Glutamatergic neuron (in vitro differentiated cells): ENCODE data around the gene NPFF. TPM values are rescaled to one million over a fixed set of nuclear protein-coding genes. Genes with fewer than 3 reads are reported as not detected.

ENCODE experiments used
- DNase-seq: peaks from one replicate; pipeline ENCODE4 v3.0.0; 2022
- H3K27ac Mint-ChIP-seq: one replicate; pipeline ENCODE4 v1.8.0; 2020; ENCODE audit warnings: mild to moderate bottlenecking, mixed read lengths, inconsistent platforms; ENCODE audit not compliant: unreplicated experiment
- H3K27me3 Mint-ChIP-seq: one replicate; pipeline ENCODE4 v1.8.0; 2020; ENCODE audit warnings: mild to moderate bottlenecking, moderate library complexity, mixed read lengths, inconsistent platforms; ENCODE audit not compliant: unreplicated experiment
- H3K36me3 Mint-ChIP-seq: one replicate; pipeline ENCODE4 v1.8.0; 2020; ENCODE audit warnings: mild to moderate bottlenecking, mixed read lengths, inconsistent platforms; ENCODE audit not compliant: unreplicated experiment
- H3K4me1 Mint-ChIP-seq: one replicate; pipeline ENCODE4 v1.8.0; 2020; ENCODE audit warnings: mild to moderate bottlenecking, low read depth, mixed read lengths, inconsistent platforms; ENCODE audit not compliant: unreplicated experiment
- H3K4me3 Mint-ChIP-seq: one replicate; pipeline ENCODE4 v1.8.0; 2020; ENCODE audit warnings: mild to moderate bottlenecking, mixed read lengths, inconsistent platforms; ENCODE audit not compliant: unreplicated experiment
- H3K9me3 Mint-ChIP-seq: one replicate; pipeline ENCODE4 v1.8.0; 2020; ENCODE audit warnings: mild to moderate bottlenecking, moderate library complexity, mixed read lengths, inconsistent platforms; ENCODE audit not compliant: unreplicated experiment
- total RNA-seq: library from RNA; stranded (reverse); fragmentation: NEBNext Ultra II Directional; extraction: Animal tissue kit (Norgen Biotek cat#: 25700); gene quantifications from one replicate; pipeline ENCODE4 v1.2.1, GENCODE V29; 2021; ENCODE audit not compliant: unreplicated experiment
- TF ChIP-seq, protein P1 (sequence below): fragments of 200-600 bp; sonication (generic); IDR thresholded peaks from one replicate; pipeline ENCODE4 v1.5.0; 2021; ENCODE audit not compliant: partially characterized antibody, unreplicated experiment

The NPFF gene
- total RNA-seq, 1 donor from 2014 or later, result not detected

DNA sequence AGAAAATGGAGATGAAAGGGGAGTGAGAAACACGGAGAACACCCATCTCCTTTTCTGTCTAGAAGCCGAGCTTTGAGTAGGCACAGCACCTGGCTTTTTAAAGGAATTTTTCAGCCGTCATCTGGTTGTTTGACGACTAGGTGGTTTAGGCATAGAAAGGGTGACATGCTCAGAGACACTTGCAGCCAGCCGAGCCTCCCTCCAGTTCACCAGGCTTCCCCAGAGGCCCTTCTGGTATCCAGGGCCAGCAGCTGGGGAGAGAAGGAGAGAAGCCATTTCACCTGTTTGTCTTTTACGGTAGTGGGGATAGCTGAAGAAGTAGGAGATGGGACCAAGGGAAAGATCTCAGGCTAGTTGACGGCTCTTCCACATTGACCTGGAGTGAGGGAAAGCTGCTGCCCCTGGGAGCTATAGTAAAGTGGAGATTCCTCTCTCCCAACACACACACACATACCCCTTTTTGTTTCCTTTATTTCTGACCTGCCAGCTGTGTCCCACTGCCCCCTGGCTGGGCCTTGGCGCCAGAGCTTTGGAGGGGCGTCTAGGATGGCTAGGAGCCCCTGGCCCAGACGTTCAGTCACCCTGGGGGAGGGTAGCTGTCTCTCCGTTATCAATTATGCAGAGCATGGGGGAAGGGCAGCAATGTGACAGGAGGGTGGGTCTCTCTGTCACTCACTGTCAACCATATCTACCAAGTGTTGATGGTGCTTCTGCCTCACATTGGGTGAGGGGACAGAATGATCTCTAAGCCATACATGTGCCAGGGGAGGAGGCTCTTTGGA lies 13.5 kb downstream of the NPFF start:
- peaks cover 20% of the 10 kb centered on the region for H3K27me3 Mint-ChIP-seq
- TF ChIP-seq, protein P1, sequence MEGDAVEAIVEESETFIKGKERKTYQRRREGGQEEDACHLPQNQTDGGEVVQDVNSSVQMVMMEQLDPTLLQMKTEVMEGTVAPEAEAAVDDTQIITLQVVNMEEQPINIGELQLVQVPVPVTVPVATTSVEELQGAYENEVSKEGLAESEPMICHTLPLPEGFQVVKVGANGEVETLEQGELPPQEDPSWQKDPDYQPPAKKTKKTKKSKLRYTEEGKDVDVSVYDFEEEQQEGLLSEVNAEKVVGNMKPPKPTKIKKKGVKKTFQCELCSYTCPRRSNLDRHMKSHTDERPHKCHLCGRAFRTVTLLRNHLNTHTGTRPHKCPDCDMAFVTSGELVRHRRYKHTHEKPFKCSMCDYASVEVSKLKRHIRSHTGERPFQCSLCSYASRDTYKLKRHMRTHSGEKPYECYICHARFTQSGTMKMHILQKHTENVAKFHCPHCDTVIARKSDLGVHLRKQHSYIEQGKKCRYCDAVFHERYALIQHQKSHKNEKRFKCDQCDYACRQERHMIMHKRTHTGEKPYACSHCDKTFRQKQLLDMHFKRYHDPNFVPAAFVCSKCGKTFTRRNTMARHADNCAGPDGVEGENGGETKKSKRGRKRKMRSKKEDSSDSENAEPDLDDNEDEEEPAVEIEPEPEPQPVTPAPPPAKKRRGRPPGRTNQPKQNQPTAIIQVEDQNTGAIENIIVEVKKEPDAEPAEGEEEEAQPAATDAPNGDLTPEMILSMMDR, result no peak
- H3K4me1 Mint-ChIP-seq, result peaks cover 42% of the 10 kb centered on the region
- peak overlapping the region; percentile 99 for H3K27ac Mint-ChIP-seq
- peak overlapping the region; percentile 97 for H3K4me3 Mint-ChIP-seq
- peak; percentile 69 for DNase-seq
- H3K9me3 Mint-ChIP-seq, result peaks cover 20% of the 10 kb centered on the region
- H3K36me3 Mint-ChIP-seq, result no peaks in the 10 kb centered on the region

DNA sequence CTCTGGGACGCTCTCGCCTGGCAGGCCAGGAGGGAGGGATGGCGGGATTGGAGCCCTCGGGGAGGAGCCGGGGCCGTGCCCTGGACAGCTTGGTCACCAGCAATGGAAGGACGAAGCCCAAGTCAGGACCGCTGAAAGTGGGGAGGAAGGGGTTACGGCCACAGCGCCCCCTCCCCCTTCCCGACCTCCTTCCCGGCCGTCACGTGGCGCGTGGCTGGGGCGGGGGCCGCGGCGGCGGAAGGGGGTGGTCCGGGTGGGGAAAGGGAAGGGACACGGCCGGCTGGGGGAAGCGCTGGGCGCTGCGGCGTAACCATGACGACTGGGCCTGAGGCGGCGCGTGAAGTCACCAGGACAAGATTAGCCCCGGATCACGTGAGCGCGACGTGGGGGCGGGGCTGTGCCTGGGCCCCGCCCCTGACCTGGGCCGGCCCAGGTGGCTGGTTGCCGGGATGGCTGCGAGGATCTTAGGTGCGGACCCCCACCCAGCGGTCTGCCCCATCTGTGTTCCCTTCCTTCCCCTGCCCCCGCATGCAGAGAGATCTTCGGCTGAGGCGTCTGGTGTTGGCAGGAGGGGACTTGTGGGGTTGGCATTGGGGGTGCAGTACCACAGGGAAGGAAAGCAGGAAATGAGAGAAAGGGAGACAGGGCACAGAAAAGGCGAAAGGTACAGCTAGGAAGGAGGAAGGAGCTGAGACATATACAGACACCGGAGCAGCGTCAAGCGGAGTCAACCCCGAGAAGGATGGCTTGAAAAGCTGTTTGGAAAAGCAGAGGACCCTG lies 14.3 kb downstream of the NPFF start:
- Mint-ChIP-seq H3K27me3 (peaks cover 13% of the 10 kb centered on the region), H3K36me3 (no peaks in the 10 kb centered on the region), H3K9me3 (peaks cover 14% of the 10 kb centered on the region), H3K4me3 (peak overlapping the region; percentile 97), H3K4me1 (peaks cover 35% of the 10 kb centered on the region), H3K27ac (peak overlapping the region; percentile 99)
- DNase-seq, result peak; percentile 95
- TF ChIP-seq, protein P1, result no peak

DNA sequence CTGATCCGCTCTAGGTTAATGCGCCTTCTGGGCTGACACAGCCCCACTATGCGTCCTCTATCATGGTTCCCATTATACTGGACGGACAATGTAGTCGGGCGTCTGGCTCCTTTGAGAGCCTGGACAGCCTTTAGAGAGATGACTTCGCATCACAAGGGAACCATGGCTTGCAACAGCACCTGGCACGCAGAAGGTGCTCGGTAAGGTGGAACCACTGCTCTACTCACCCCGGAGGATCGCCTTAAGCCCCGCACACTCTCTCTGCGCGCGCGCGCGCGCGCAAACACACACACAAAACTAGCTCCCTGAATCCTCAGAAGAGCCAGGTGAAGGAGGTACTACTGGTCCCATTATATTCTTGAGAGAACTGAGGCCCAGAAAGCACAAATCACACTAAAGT lies 15.1 kb downstream of the NPFF start:
- TF ChIP-seq, protein P1, result no peak
- peaks cover 12% of the 10 kb centered on the region for H3K27me3 Mint-ChIP-seq
- H3K4me1 Mint-ChIP-seq, result peaks cover 32% of the 10 kb centered on the region
- H3K9me3 Mint-ChIP-seq, result peaks cover 11% of the 10 kb centered on the region
- H3K36me3 Mint-ChIP-seq, result no peaks in the 10 kb centered on the region
- peak overlapping the region; percentile 99 for H3K27ac Mint-ChIP-seq
- peak overlapping the region; percentile 97 for H3K4me3 Mint-ChIP-seq
- DNase-seq, result no peak

DNA sequence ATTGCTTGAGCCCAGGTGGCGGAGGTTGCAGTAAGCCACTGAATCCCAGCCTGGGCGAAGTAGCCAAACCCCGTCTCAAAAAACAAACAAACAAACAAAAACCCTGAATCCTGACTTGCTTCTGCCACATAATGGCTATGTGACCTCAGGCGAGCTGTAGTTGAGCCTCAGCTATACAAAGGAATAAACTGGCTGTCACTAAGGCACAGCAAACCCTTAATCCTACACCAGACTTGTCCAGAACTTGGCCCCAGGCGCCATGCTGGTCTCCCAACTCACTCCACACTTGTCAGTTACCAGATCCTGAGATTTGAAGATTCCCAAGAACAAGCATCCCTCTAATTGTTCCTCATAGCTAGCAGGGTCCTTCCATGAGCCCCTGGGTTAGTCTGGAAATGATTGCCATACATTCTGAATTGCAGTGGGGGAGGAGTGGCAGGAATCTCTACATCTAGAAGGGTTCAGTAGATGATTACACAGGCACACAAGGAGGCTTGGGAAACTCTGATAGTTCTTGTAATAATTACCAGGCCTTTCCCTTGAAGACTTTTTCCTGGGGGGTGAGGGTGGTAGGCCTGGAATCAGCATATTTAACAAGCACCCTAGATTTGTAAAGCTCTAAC lies 17.9 kb downstream of the NPFF start:
- Mint-ChIP-seq H3K9me3 (peaks cover 7% of the 10 kb centered on the region), H3K27me3 (peaks cover 5% of the 10 kb centered on the region), H3K36me3 (no peaks in the 10 kb centered on the region), H3K4me1 (peaks cover 20% of the 10 kb centered on the region), H3K27ac (peak overlapping the region; percentile 38), H3K4me3 (no peak overlapping the region)
- TF ChIP-seq, protein P1, result no peak
- DNase-seq, result no peak
